ENCODE measurements around the gene KCND2.

GRCh38 chr7:120460949-120461348 is 188.0 kb downstream of the KCND2 start:
- TF ChIP-seq CTCF (conservative IDR thresholded peaks at IDR 0.05; ENCODE audit: low read depth, low read length) (no peak), CEBPB (IDR thresholded peaks at IDR 0.05; ENCODE audit: low read depth, low read length) (no peak)
